Measurements from ENCODE around the gene ZNF683. TPM values are rescaled to one million over a fixed set of nuclear protein-coding genes. Genes with fewer than 3 reads are reported as not detected.

Gene ZNF683
- total and polyA plus RNA-seq, 9 of the 15 experiments (the other 6 are each of a cell fraction or from before 2014, with no cell fraction given) = not detected

DNA sequence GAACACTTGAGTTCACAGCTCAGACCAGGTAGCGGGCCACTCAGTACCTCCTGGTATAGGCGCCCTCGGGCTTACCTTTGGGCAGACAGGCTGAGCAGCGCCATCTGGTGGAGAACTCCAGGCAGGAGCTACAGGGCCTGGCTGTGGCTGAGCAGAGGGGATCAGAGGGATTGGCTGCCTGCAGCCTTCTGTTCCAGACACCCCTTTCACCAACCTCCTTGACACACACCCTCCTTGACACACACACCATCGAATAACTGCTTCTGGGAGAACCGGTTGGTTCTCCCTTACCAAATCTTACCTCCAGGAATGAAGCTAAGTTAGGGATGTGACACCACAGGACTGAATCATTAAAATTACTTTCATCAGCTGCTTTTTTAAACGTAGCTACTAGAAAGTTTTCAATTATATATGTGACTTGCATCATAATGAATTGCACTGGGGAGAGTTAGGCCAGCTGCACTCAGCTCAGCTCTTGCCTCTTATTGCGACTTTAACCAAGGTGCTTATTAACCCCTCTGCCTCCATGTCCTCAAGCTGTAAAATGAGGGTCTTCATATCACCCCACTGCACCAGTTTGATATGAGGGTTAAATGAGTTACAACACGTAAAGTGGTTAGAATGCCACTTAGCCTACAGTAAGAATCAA, 44.7 kb upstream of the ZNF683 start (continued):
- TF ChIP-seq, protein P1, sequence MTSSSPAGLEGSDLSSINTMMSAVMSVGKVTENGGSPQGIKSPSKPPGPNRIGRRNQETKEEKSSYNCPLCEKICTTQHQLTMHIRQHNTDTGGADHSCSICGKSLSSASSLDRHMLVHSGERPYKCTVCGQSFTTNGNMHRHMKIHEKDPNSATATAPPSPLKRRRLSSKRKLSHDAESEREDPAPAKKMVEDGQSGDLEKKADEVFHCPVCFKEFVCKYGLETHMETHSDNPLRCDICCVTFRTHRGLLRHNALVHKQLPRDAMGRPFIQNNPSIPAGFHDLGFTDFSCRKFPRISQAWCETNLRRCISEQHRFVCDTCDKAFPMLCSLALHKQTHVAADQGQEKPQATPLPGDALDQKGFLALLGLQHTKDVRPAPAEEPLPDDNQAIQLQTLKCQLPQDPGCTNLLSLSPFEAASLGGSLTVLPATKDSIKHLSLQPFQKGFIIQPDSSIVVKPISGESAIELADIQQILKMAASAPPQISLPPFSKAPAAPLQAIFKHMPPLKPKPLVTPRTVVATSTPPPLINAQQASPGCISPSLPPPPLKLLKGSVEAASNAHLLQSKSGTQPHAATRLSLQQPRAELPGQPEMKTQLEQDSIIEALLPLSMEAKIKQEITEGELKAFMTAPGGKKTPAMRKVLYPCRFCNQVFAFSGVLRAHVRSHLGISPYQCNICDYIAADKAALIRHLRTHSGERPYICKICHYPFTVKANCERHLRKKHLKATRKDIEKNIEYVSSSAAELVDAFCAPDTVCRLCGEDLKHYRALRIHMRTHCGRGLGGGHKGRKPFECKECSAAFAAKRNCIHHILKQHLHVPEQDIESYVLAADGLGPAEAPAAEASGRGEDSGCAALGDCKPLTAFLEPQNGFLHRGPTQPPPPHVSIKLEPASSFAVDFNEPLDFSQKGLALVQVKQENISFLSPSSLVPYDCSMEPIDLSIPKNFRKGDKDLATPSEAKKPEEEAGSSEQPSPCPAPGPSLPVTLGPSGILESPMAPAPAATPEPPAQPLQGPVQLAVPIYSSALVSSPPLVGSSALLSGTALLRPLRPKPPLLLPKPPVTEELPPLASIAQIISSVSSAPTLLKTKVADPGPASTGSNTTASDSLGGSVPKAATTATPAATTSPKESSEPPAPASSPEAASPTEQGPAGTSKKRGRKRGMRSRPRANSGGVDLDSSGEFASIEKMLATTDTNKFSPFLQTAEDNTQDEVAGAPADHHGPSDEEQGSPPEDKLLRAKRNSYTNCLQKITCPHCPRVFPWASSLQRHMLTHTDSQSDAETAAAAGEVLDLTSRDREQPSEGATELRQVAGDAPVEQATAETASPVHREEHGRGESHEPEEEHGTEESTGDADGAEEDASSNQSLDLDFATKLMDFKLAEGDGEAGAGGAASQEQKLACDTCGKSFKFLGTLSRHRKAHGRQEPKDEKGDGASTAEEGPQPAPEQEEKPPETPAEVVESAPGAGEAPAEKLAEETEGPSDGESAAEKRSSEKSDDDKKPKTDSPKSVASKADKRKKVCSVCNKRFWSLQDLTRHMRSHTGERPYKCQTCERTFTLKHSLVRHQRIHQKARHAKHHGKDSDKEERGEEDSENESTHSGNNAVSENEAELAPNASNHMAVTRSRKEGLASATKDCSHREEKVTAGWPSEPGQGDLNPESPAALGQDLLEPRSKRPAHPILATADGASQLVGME (CRISPR knock-in tag; IDR thresholded peaks at IDR 0.05) = no peak
- TF ChIP-seq, protein P2, sequence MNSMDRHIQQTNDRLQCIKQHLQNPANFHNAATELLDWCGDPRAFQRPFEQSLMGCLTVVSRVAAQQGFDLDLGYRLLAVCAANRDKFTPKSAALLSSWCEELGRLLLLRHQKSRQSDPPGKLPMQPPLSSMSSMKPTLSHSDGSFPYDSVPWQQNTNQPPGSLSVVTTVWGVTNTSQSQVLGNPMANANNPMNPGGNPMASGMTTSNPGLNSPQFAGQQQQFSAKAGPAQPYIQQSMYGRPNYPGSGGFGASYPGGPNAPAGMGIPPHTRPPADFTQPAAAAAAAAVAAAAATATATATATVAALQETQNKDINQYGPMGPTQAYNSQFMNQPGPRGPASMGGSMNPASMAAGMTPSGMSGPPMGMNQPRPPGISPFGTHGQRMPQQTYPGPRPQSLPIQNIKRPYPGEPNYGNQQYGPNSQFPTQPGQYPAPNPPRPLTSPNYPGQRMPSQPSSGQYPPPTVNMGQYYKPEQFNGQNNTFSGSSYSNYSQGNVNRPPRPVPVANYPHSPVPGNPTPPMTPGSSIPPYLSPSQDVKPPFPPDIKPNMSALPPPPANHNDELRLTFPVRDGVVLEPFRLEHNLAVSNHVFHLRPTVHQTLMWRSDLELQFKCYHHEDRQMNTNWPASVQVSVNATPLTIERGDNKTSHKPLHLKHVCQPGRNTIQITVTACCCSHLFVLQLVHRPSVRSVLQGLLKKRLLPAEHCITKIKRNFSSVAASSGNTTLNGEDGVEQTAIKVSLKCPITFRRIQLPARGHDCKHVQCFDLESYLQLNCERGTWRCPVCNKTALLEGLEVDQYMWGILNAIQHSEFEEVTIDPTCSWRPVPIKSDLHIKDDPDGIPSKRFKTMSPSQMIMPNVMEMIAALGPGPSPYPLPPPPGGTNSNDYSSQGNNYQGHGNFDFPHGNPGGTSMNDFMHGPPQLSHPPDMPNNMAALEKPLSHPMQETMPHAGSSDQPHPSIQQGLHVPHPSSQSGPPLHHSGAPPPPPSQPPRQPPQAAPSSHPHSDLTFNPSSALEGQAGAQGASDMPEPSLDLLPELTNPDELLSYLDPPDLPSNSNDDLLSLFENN (IDR thresholded peaks at IDR 0.05; ENCODE audit: low read depth in 2 of 2, low read length in 2 of 2) = 0 out of 4 replicates have a peak, but pooled peaks of 1 of the 2 experiments have one; percentile 31
- no peak for TF ChIP-seq SPI1 (IDR thresholded peaks at IDR 0.05; ENCODE audit: borderline replicate concordance, low read depth, low read length)
- TF ChIP-seq, protein P3, sequence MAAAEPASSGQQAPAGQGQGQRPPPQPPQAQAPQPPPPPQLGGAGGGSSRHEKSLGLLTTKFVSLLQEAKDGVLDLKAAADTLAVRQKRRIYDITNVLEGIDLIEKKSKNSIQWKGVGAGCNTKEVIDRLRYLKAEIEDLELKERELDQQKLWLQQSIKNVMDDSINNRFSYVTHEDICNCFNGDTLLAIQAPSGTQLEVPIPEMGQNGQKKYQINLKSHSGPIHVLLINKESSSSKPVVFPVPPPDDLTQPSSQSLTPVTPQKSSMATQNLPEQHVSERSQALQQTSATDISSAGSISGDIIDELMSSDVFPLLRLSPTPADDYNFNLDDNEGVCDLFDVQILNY (CRISPR knock-in tag; IDR thresholded peaks at IDR 0.05) = no peak
- TF ChIP-seq TCF7 (IDR thresholded peaks at IDR 0.05; ENCODE audit: borderline replicate concordance) = no peak
- 0 out of 2 replicates have a peak, but pooled peaks have one; percentile 16 for TF ChIP-seq NR2C2 (CRISPR knock-in tag; IDR thresholded peaks at IDR 0.05)
- TF ChIP-seq NR2C2 (tag; IDR thresholded peaks at IDR 0.05) = no peak
- TF ChIP-seq RBM34 (IDR thresholded peaks at IDR 0.05; ENCODE audit: borderline replicate concordance, insufficient read depth, low read length) = no peak
- no peak for TF ChIP-seq ZFP1 (CRISPR knock-in tag; IDR thresholded peaks at IDR 0.05)
- TF ChIP-seq ZC3H11A (IDR thresholded peaks at IDR 0.05; ENCODE audit: low read depth, low read length) = no peak
- TF ChIP-seq RBFOX2 (IDR thresholded peaks at IDR 0.05; ENCODE audit: low read depth, low read length) = no peak
- TF ChIP-seq RBM17 (IDR thresholded peaks at IDR 0.05; ENCODE audit: borderline replicate concordance, low read depth, low read length) = no peak
- TF ChIP-seq BRCA1 (IDR thresholded peaks at IDR 0.05) = no peak
- TF ChIP-seq BRCA1 (CRISPR knock-in tag; IDR thresholded peaks at IDR 0.05) = no peak
- TF ChIP-seq ZFP36 (IDR thresholded peaks at IDR 0.05; ENCODE audit: low read depth, low read length, partially characterized antibody) = peak; percentile 21
- no peak for TF ChIP-seq ZNF780A (CRISPR knock-in tag; IDR thresholded peaks at IDR 0.05)
- no peak for TF ChIP-seq ZNF76 (CRISPR knock-in tag; IDR thresholded peaks at IDR 0.05; ENCODE audit: borderline replicate concordance)
- TF ChIP-seq MBD2 (IDR thresholded peaks at IDR 0.05; ENCODE audit: borderline replicate concordance, low read depth) = no peak
- no peak for TF ChIP-seq PRPF4 (IDR thresholded peaks at IDR 0.05; ENCODE audit: insufficient read depth, low read depth, low read length, poor library complexity, severe bottlenecking)
